GM18907 (cell line): Measurements from ENCODE around the gene NEO1.
"Not testable (repeated sequence)": the region's sequence is repeated elsewhere in the genome, so short reads cannot be mapped to it uniquely, and the experiment has no call there.

Experiments
- ATAC-seq: cut with Tn5 transposase; IDR thresholded peaks from one replicate; pipeline ENCODE4 v1.9.1; 2021; ENCODE audit warnings: mild to moderate bottlenecking, moderate library complexity; ENCODE audit not compliant: unreplicated experiment

NEO1 gene

GRCh38 chr15:73195166-73195565 lies 142.9 kb downstream of the NEO1 start:
- ATAC-seq, result no peak

DNA sequence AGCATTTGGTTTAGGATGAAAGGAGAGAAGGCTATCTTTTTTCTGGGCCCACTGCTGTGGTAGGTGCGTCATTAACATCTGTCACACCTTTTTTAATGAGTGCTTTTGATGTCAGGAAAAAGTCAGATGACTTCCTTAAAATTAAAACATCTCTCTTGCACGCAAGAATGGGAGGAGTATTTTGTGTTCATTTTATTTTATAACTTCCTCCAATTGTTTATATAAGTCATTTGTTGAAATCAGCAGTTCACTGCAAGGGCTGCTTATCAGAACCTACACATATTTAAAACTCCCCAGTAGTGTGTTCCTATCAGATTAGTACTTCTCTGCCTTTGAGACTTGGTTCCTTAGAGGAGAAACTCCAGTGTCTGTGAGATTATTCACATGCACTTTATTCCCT lies 143.8 kb downstream of the NEO1 start:
- no peak for ATAC-seq

- no peak for ATAC-seq
Measured at GRCh38 chr15:73200339-73200738, 148.1 kb downstream of the NEO1 start.

GRCh38 chr15:73210630-73211029 lies 158.4 kb downstream of the NEO1 start:
- no peak for ATAC-seq

DNA sequence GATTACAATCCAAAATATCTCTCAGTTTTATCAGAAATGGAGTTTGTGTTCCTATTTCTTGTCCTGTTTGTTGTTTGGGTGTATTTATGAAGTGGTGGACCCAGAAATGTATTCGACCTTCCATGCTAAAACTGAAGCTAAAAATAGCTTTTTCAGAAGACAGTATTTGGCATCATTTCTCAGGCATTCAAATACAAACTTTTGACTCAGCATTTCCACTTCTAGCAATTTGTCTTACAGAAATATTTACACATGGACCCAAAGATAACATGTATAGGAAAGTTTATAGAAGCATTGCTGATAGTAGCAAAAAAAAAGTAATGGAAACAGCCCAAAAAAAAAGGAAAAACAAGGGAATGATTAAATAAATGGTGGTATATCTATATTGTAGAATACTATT lies 160.2 kb downstream of the NEO1 start:
- no peak for ATAC-seq

DNA sequence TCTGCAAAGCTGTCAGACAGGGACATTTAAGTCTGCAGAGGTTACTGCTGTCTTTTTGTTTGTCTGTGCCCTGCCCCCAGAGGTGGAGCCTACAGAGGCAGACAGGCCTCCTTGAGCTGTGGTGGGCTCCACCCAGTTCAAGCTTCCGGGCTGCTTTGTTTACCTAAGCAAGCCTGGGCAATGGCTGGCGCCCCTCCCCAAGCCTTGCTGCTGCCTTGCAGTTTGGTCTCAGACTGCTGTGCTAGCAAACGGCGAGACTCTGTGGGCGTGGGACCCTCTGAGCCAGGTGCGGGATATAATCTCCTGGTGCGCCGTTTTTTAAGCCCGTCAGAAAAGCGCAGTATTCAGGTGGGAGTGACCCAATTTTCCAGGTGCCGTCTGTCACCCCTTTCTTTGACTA lies 169.2 kb downstream of the NEO1 start:
- not testable (repeated sequence) for ATAC-seq

- ATAC-seq, result no peak
Measured at GRCh38 chr15:73225358-73226015, 173.2 kb downstream of the NEO1 start.

- ATAC-seq, result no peak
Measured at GRCh38 chr15:73226093-73226814, 174.0 kb downstream of the NEO1 start.

DNA sequence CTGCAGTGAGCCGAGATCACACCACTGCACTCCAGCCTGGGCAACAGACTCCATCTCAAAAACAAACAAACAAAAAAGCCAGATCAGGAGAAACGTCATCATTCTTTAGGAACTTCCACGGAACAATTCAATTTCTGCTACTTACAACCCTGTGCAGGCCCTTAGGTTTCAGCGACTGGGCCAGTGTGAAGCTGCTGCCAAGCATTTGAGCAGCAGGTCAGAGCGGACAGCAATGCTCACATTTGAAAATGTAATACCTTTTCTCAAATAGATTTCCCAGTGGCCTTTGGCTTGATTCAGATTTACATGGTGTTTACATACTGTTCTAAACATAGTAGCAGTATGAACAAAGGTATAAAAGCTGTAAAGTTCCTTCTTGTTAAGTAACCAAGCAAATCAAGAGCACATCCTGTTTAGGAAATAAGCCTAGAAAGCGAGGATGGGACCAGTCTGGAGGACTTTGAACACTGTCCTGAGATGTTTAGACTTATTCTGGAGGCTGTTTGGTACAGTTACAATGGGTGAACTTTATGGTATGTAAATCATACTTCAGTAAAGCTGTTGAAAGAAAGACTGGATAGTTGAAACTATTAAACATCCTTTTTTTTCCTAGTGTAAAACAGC lies 175.3 kb downstream of the NEO1 start:
- no peak for ATAC-seq

DNA sequence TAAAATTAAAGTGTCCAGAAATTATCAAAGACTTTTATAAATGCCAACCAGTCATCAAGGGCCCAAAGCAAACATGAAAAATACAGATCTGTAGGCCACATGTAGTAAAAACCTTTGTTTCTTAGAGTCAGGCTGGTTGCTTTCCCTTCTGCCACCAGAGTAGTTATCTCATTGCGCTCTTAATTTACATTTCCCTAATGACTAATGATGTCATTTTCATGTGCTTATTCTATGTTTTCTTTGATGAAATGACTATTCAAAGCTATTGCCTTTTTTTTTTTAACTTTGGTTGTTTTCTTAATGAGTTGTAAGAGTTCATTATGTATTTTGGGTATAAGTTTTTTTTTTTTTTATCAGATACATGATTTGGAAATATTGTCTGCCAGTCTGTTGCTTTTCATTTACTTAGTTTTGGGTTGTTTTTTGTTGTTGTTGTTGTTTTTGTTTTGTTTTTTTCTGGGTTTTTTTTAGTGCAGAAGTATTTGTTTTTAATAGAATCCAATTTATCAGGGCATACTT lies 175.9 kb downstream of the NEO1 start:
- no peak for ATAC-seq

- ATAC-seq, result no peak
Measured at GRCh38 chr15:73231661-73232419, 179.6 kb downstream of the NEO1 start.

GRCh38 chr15:73232776-73233175 lies 180.5 kb downstream of the NEO1 start:
- no peak for ATAC-seq

DNA sequence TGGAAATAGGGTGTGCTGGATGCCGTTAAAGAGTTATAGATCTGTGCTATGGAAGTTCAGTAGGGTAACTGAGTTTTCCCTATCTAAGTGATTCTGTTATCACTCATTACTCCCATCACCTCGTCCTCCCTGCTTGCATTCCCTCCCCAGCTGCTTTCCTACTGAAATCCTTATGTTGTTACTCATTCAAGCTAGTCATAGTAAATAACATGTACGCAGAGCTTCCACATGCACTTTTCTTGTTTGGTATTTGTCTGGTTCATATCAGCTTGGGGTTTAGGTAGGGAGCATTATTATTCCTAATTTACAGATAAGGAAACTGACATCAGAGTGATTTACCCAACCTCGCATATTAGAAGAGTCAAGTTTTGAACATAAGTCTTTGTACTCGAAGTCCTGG lies 181.4 kb downstream of the NEO1 start:
- no peak for ATAC-seq

DNA sequence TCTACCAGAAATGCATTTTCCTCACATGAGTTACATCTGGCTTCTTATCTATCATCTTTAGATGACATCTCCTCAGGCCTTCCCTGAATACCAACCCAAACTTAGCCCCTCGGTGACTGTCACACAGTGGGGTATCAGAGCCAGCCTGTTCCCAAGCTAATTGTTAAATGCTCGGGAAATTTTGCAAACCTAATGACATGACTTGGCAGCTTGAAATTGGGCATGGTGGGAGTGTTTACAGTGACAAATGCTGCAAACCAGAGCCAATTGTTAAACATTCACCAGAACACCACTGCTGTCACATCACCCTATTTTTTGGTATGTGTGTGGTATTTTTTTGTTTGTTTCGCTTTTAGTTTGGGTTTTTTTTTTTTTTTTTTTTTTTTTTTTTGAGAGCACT lies 185.6 kb downstream of the NEO1 start:
- ATAC-seq, result no peak

GRCh38 chr15:73239564-73240215 lies 187.4 kb downstream of the NEO1 start:
- no peak for ATAC-seq

GRCh38 chr15:73240866-73241499 lies 188.7 kb downstream of the NEO1 start:
- no peak for ATAC-seq

DNA sequence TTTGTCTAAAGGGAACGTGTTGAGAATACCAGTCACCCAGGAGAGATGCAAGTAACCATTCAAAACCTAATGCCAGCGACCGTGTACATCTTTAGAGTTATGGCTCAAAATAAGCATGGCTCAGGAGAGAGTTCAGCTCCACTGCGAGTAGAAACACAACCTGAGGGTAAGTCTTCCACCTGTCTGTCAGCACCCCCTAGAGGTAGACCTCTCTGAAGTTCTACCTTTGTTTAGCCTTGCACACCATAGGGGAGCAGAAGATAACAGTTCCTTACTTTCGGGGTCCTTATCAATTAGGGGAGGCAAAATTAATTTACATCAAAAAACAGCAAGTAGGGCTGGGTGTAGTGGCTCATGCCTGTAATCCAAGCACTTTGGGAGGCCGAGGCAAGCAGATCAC lies 192.1 kb downstream of the NEO1 start:
- no peak for ATAC-seq

DNA sequence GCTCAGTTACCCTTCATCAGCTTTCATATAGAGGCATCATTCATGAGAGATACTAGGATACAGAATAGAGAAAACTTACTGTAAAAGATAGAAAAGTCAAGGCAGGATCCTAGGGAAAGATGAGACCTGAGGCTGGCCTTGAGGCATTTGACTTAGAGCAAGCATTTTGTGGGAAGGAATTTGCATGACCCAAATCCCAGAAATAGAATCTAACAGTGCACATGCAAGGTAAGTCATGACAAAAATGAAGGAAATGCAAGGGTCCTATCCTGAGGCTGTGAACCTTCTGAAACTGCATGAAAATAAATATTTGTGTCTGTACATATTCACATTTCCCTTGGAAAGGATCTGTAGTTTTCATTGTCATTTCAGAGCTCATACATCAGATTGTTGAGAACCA lies 194.2 kb downstream of the NEO1 start:
- ATAC-seq, result no peak

DNA sequence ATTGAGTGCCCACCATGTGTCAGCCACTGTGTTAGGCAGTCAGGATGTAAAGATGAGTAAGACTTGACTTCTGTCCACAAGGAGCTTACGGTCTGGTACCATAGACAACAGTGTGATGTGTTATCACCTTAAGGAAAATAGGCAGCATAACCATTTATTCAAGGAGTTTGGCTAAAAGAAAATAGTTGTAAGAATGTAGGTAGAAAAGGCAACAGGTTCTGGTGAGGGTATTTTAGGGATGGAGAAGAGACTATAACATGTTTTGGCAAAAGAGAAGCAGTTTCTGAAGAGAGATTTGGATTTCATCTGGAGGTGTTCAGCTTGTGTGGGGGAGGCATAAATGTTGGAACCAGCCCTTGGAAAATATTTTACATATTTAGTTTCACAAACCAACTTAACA lies 194.6 kb downstream of the NEO1 start:
- ATAC-seq, result no peak

- no peak for ATAC-seq
Measured at GRCh38 chr15:73247331-73247730, 195.1 kb downstream of the NEO1 start.
